ENCODE results near the gene MMEL1. TPM values are rescaled to one million over a fixed set of nuclear protein-coding genes. Genes with fewer than 3 reads are reported as not detected.
A peak's percentile ranks its signal among the peaks of the same experiment; 100 is the strongest.

Gene MMEL1
- total RNA-seq, 6 donors from 2014 or later = 2.9 to 5.5 (median 5.1) TPM; not detected in 2

- no peaks in the 10 kb centered on the region for H3K36me3 ChIP-seq
- H3K4me1 ChIP-seq = peaks cover 14 to 21% (median 15%) of the 10 kb centered on the region in 4 donors
- TF ChIP-seq EP300 (IDR thresholded peaks at IDR 0.05) (no peak), POLR2AphosphoS5 (IDR thresholded peaks at IDR 0.05) (no peak), CTCF (IDR thresholded peaks at IDR 0.05) (no peak), POLR2A (IDR thresholded peaks at IDR 0.05) (no peak)
- H3K9me3 ChIP-seq = peaks cover 0 to 8% (median 4%) of the 10 kb centered on the region in 4 donors
- no peak overlapping the region for H3K27ac ChIP-seq
- peaks cover 0 to 4% (median 1%) of the 10 kb centered on the region in 4 donors for H3K27me3 ChIP-seq
- no peak overlapping the region for H3K4me3 ChIP-seq
- DNase-seq (peak in 1 of 2 donors; percentile 54), ATAC-seq (ENCODE audit: low FRiP score in 2 of 2) (no peak)
- WGBS, 2 donors = 76 to 77% methylated on average over 10 to 14 of the region's 16 CpGs
Measured at GRCh38 chr1:2638466-2639115, 5.8 kb upstream of the MMEL1 start.

GRCh38 chr1:2637442-2638145 is 4.8 kb upstream of the MMEL1 start:
- Histone ChIP-seq H3K9me3 (peaks cover 0 to 8% (median 4%) of the 10 kb centered on the region in 4 donors), H3K27ac (no peak overlapping the region), H3K4me1 (peaks cover 10 to 14% (median 11%) of the 10 kb centered on the region in 4 donors), H3K27me3 (peaks cover 0 to 14% (median 4%) of the 10 kb centered on the region in 4 donors), H3K4me3 (no peak overlapping the region), H3K36me3 (no peaks in the 10 kb centered on the region)
- DNase-seq (peak in 1 of 2 donors; percentile 28), ATAC-seq (ENCODE audit: low FRiP score in 2 of 2) (no peak)
- TF ChIP-seq POLR2A (IDR thresholded peaks at IDR 0.05) (no peak), CTCF (IDR thresholded peaks at IDR 0.05) (no peak), POLR2AphosphoS5 (IDR thresholded peaks at IDR 0.05) (no peak)
- WGBS, 2 donors = 64 to 74% methylated on average over 7 to 10 of the region's 10 CpGs

GRCh38 chr1:2636733-2637132 is 3.9 kb upstream of the MMEL1 start:
- no peaks in the 10 kb centered on the region for H3K36me3 ChIP-seq
- no peak for TF ChIP-seq POLR2AphosphoS5 (IDR thresholded peaks at IDR 0.05)
- 88 to 92% methylated on average over 6 to 7 of the region's 7 CpGs for WGBS, 2 donors
- H3K9me3 ChIP-seq = peaks cover 0 to 8% (median 4%) of the 10 kb centered on the region in 4 donors
- DNase-seq (peak in 1 of 2 donors; percentile 29), ATAC-seq (ENCODE audit: low FRiP score in 2 of 2) (no peak)
- H3K27ac ChIP-seq = no peak overlapping the region
- peaks cover 0 to 18% (median 6%) of the 10 kb centered on the region in 4 donors for H3K27me3 ChIP-seq
- H3K4me1 ChIP-seq = peaks cover 2 to 5% (median 4%) of the 10 kb centered on the region in 4 donors
- no peak overlapping the region for H3K4me3 ChIP-seq

- no peak overlapping the region for H3K27ac ChIP-seq
- TF ChIP-seq POLR2A (IDR thresholded peaks at IDR 0.05) = no peak
- no peak for TF ChIP-seq POLR2AphosphoS5 (IDR thresholded peaks at IDR 0.05)
- no peak for TF ChIP-seq CTCF (IDR thresholded peaks at IDR 0.05)
- no peak for TF ChIP-seq EP300 (IDR thresholded peaks at IDR 0.05)
- H3K9me3 ChIP-seq = peaks cover 0 to 8% (median 4%) of the 10 kb centered on the region in 4 donors
- no peak overlapping the region for H3K4me3 ChIP-seq
- H3K4me1 ChIP-seq = no peaks in the 10 kb centered on the region
- H3K27me3 ChIP-seq = peaks cover 0 to 18% (median 6%) of the 10 kb centered on the region in 4 donors
- no peaks in the 10 kb centered on the region for H3K36me3 ChIP-seq
- no peak for ATAC-seq (ENCODE audit: low FRiP score in 2 of 2)
- WGBS, 2 donors = 84 to 90% methylated on average over 4 to 9 of the region's 10 CpGs
- DNase-seq = peak in 1 of 2 donors; percentile 53
Measured at GRCh38 chr1:2635361-2636010, 2.7 kb upstream of the MMEL1 start.

GRCh38 chr1:2633936-2634491 is 1.2 kb upstream of the MMEL1 start:
- H3K9me3 ChIP-seq = peaks cover 0 to 8% (median 4%) of the 10 kb centered on the region in 4 donors
- H3K36me3 ChIP-seq = no peaks in the 10 kb centered on the region
- peaks cover 0 to 27% (median 11%) of the 10 kb centered on the region in 4 donors for H3K27me3 ChIP-seq
- H3K27ac ChIP-seq = no peak overlapping the region
- no peak overlapping the region for H3K4me3 ChIP-seq
- ATAC-seq (ENCODE audit: low FRiP score in 2 of 2) (no peak), DNase-seq (peak in 1 of 2 donors; percentile 50)
- TF ChIP-seq CTCF (IDR thresholded peaks at IDR 0.05) = no peak
- TF ChIP-seq POLR2AphosphoS5 (IDR thresholded peaks at IDR 0.05) = no peak
- TF ChIP-seq EP300 (IDR thresholded peaks at IDR 0.05) = no peak
- TF ChIP-seq POLR2A (IDR thresholded peaks at IDR 0.05) = no peak
- peaks cover under 1 to 4% (median 2%) of the 10 kb centered on the region in 4 donors for H3K4me1 ChIP-seq
- WGBS, 2 donors = 44 to 47% methylated on average over 3 to 7 of the region's 8 CpGs
